ENCODE data around the gene ADISSP. TPM values are rescaled to one million over a fixed set of nuclear protein-coding genes. Genes with fewer than 3 reads are reported as not detected.

ADISSP gene
- total and polyA plus RNA-seq, 2 of the 13 experiments (the other 11 are each of a cell fraction or from before 2014, with no cell fraction given), result 38.3 to 90.6 TPM

DNA sequence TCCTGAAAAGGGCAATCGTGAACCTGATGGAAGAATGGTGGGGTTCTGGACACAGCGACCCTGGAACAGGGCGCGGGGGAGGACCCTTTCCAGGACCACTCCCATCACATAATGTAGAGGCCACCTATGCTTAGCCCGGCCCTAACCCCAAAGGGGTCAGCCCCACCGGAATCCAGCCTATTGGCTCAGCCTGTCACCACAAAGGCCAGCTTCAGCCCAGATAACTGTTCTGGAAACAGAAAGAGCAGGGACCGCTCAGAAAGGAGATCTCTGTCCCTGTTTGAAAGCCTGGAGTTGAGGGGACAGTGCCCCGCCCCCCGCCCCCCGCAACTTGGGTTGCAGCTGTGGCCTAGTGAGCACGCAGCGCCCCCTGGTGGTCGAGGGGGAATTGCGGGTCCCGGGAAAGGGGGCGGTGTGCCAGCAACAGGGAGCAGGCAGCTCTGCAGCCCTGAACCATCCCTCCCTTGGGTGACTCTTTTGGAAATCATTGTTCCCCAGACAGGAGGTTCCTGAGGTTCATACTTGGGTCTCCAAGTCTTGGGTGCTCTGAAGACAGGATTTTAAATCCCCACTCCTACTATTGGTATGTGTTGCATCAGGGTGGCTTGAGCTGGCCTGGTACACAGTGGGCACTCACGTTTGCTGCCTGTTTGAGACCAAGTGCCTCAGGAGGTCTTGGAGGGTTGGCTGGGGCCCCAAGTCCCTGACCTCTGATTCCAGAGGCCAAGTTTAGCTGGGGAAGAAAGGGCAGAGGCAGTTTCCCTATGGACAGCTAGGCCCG lies 56.7 kb downstream of the ADISSP start (continued):
- peak; percentile 86 for TF ChIP-seq XRCC5 (optimal IDR thresholded peaks at IDR 0.05; ENCODE audit: low read length)
- TF ChIP-seq, protein P1, sequence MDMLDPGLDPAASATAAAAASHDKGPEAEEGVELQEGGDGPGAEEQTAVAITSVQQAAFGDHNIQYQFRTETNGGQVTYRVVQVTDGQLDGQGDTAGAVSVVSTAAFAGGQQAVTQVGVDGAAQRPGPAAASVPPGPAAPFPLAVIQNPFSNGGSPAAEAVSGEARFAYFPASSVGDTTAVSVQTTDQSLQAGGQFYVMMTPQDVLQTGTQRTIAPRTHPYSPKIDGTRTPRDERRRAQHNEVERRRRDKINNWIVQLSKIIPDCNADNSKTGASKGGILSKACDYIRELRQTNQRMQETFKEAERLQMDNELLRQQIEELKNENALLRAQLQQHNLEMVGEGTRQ (IDR thresholded peaks at IDR 0.05; ENCODE audit: low read depth, low read length), result no peak
- TF ChIP-seq, protein P1 (CRISPR knock-in tag; IDR thresholded peaks at IDR 0.05; ENCODE audit: borderline replicate concordance), result no peak
- TF ChIP-seq ZNF17 (CRISPR knock-in tag; IDR thresholded peaks at IDR 0.05), result peak; percentile 40; the same call in 1 of the 2 replicates
- TF ChIP-seq U2AF1 (optimal IDR thresholded peaks at IDR 0.05; ENCODE audit: low read depth, low read length), result no peak
- TF ChIP-seq, protein P2, sequence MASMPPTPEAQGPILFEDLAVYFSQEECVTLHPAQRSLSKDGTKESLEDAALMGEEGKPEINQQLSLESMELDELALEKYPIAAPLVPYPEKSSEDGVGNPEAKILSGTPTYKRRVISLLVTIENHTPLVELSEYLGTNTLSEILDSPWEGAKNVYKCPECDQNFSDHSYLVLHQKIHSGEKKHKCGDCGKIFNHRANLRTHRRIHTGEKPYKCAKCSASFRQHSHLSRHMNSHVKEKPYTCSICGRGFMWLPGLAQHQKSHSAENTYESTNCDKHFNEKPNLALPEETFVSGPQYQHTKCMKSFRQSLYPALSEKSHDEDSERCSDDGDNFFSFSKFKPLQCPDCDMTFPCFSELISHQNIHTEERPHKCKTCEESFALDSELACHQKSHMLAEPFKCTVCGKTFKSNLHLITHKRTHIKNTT (CRISPR knock-in tag; IDR thresholded peaks at IDR 0.05), result no peak
- 0 out of 2 replicates have a peak, but pooled peaks have one; percentile 57 for TF ChIP-seq TRAFD1 (CRISPR knock-in tag; IDR thresholded peaks at IDR 0.05; ENCODE audit: borderline replicate concordance)
- TF ChIP-seq RXRB (CRISPR knock-in tag; IDR thresholded peaks at IDR 0.05; ENCODE audit: borderline replicate concordance), result peak; percentile 52; the same call in 1 of the 2 replicates
- 0 out of 2 replicates have a peak, but pooled peaks have one; percentile 33 for TF ChIP-seq TMF1 (CRISPR knock-in tag; IDR thresholded peaks at IDR 0.05; ENCODE audit: low read depth)
- no peak for TF ChIP-seq ZNF512 (CRISPR knock-in tag; IDR thresholded peaks at IDR 0.05)
- no peak for TF ChIP-seq ZBTB7A (CRISPR knock-in tag; IDR thresholded peaks at IDR 0.05)
- TF ChIP-seq ZNF670 (CRISPR knock-in tag; IDR thresholded peaks at IDR 0.05; ENCODE audit: borderline replicate concordance), result no peak
- TF ChIP-seq KLF6 (CRISPR knock-in tag; IDR thresholded peaks at IDR 0.05), result no peak
- TF ChIP-seq, protein P3, sequence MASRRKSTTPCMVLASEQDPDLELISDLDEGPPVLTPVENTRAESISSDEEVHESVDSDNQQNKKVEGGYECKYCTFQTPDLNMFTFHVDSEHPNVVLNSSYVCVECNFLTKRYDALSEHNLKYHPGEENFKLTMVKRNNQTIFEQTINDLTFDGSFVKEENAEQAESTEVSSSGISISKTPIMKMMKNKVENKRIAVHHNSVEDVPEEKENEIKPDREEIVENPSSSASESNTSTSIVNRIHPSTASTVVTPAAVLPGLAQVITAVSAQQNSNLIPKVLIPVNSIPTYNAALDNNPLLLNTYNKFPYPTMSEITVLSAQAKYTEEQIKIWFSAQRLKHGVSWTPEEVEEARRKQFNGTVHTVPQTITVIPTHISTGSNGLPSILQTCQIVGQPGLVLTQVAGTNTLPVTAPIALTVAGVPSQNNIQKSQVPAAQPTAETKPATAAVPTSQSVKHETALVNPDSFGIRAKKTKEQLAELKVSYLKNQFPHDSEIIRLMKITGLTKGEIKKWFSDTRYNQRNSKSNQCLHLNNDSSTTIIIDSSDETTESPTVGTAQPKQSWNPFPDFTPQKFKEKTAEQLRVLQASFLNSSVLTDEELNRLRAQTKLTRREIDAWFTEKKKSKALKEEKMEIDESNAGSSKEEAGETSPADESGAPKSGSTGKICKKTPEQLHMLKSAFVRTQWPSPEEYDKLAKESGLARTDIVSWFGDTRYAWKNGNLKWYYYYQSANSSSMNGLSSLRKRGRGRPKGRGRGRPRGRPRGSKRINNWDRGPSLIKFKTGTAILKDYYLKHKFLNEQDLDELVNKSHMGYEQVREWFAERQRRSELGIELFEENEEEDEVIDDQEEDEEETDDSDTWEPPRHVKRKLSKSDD (CRISPR knock-in tag; IDR thresholded peaks at IDR 0.05; ENCODE audit: low read depth), result no peak
- TF ChIP-seq, protein P4, sequence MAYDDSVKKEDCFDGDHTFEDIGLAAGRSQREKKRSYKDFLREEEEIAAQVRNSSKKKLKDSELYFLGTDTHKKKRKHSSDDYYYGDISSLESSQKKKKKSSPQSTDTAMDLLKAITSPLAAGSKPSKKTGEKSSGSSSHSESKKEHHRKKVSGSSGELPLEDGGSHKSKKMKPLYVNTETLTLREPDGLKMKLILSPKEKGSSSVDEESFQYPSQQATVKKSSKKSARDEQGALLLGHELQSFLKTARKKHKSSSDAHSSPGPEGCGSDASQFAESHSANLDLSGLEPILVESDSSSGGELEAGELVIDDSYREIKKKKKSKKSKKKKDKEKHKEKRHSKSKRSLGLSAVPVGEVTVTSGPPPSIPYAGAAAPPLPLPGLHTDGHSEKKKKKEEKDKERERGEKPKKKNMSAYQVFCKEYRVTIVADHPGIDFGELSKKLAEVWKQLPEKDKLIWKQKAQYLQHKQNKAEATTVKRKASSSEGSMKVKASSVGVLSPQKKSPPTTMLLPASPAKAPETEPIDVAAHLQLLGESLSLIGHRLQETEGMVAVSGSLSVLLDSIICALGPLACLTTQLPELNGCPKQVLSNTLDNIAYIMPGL (CRISPR knock-in tag; IDR thresholded peaks at IDR 0.05; ENCODE audit: borderline replicate concordance in 1 of 2, low read depth in 1 of 2), result peak; percentile 49 to 64; a peak in 2 of 4 replicates
- TF ChIP-seq ZSCAN12 (CRISPR knock-in tag; IDR thresholded peaks at IDR 0.05), result no peak
- peak; percentile 34; the same call in 1 of the 2 replicates for TF ChIP-seq CEBPG (CRISPR knock-in tag; IDR thresholded peaks at IDR 0.05)

Data from HepG2 (cell line).